SU-DHL-6 (cell line): ENCODE measurements around the gene OR4K5.

Experiments used
- H2AFZ ChIP-seq: fragments of 200-600 bp; sonication (generic); 2 replicates; pipeline ENCODE4 v1.6.1; 2014; ENCODE audit warnings: low read depth, mild to moderate bottlenecking, moderate library complexity, mixed read lengths, antibody characterized with exemption, low read length; ENCODE audit not compliant: severe bottlenecking
- H3F3A ChIP-seq: fragments of 200-600 bp; shearing (Covaris generic); 2 replicates; pipeline ENCODE4 v1.6.0; 2016; ENCODE audit warnings: antibody characterized with exemption, mild to moderate bottlenecking; ENCODE audit not compliant: insufficient read depth
- H3K27ac ChIP-seq: fragments of 200-600 bp; sonication (generic); 2 replicates; pipeline ENCODE4 v1.5.1; 2016; ENCODE audit warnings: low read depth, mild to moderate bottlenecking, low read length, moderate library complexity, mixed read lengths
- H3K27me3 ChIP-seq: fragments of 200-600 bp; sonication (generic), shearing (Covaris generic); 2 replicates; pipeline ENCODE4 v1.6.0; 2014; ENCODE audit warnings: mild to moderate bottlenecking, low read length
- H3K36me3 ChIP-seq: fragments of 200-600 bp; sonication (generic); 2 replicates; pipeline ENCODE4 v1.6.1; 2014; ENCODE audit warnings: mild to moderate bottlenecking, low read length, mixed read lengths
- H3K4me2 ChIP-seq: fragments of 300-600, 200-600 bp; shearing (Covaris generic), sonication (generic); 2 replicates; pipeline ENCODE4 v1.6.0; 2014; ENCODE audit warnings: low read length, low read depth, mild to moderate bottlenecking; ENCODE audit not compliant: poor library complexity, severe bottlenecking
- H3K4me3 ChIP-seq: fragments of 200-600 bp; sonication (generic); 2 replicates; pipeline ENCODE4 v1.5.1; 2014; ENCODE audit warnings: antibody characterized with exemption, low read length, mild to moderate bottlenecking, mixed read lengths; ENCODE audit not compliant: insufficient read depth, poor library complexity, severe bottlenecking
- H3K79me2 ChIP-seq: fragments of 200-600 bp; sonication (generic); 2 replicates; pipeline ENCODE4 v1.6.1; 2014; ENCODE audit warnings: mild to moderate bottlenecking, low read length, moderate library complexity; ENCODE audit not compliant: insufficient read depth
- H3K9ac ChIP-seq: fragments of 200-600 bp; sonication (generic); 2 replicates; pipeline ENCODE4 v1.7.0; 2014; ENCODE audit warnings: mild to moderate bottlenecking, low read length
- H3K9me2 ChIP-seq: fragments of 200-600 bp; sonication (generic); replicated peaks from 2 replicates; pipeline ENCODE4 v1.6.1; 2014; ENCODE audit warnings: low read length; ENCODE audit not compliant: insufficient read depth
- H3K9me3 ChIP-seq: fragments of 200-600 bp; sonication (generic); 2 replicates; pipeline ENCODE4 v1.6.1; 2014; ENCODE audit warnings: low read length, mixed read lengths; ENCODE audit not compliant: insufficient read depth
- H4K20me1 ChIP-seq: fragments of 200-600 bp; sonication (generic); 2 replicates; pipeline ENCODE4 v1.6.1; 2014; ENCODE audit warnings: low read depth, mild to moderate bottlenecking, antibody characterized with exemption, low read length, moderate library complexity, mixed read lengths
- EZH2phosphoT487 ChIP-seq: fragments of 200-600 bp; sonication (generic), shearing (Covaris generic); conservative IDR thresholded peaks from 2 replicates; pipeline ENCODE4 v1.6.1; 2018; ENCODE audit warnings: mild to moderate bottlenecking, antibody characterized with exemption, low read length, moderate library complexity, mixed read lengths
- TF ChIP-seq, protein P1 (sequence below): fragments of 200-600 bp; sonication (generic); IDR thresholded peaks from one replicate; pipeline ENCODE4 v1.5.1; 2017; ENCODE audit warnings: antibody characterized with exemption, mild to moderate bottlenecking, low read length, moderate library complexity; ENCODE audit not compliant: insufficient read depth, poor library complexity, severe bottlenecking

OR4K5 gene, protein sequence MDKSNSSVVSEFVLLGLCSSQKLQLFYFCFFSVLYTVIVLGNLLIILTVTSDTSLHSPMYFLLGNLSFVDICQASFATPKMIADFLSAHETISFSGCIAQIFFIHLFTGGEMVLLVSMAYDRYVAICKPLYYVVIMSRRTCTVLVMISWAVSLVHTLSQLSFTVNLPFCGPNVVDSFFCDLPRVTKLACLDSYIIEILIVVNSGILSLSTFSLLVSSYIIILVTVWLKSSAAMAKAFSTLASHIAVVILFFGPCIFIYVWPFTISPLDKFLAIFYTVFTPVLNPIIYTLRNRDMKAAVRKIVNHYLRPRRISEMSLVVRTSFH

DNA sequence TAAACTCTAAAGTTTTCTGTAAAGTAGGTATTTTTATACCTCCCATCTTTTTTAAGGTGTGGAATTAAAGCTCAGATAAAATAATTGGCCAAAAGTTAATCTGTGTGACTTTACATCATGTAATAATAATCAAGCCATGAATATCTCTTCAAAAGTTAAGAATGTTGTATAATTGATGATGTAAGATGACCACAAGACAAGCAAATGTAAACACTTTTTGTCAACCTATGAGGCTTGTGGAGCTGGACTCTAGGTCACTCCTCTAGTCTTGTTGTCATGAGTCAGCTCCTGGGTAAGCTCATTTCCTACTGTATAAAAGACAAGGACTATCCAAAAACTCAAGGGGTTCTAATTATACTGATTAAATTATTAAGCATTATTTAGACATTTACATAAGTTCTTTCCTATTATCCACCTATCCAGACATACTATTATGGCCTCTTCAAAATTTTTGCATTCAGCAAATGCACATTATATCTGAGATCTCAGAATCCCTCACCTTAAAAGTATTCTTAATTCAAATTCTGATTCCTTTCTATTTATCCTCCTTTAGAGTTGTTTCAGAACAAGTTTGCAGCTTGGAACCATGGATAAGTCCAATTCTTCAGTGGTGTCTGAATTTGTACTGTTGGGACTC is at the start of gene OR4K5:
Gene OR4K5, plus strand, starts transcription at position 587 of the 637 bp plus-strand sequence. Its CDS starts 0 bp downstream, at position 587.
- H2AFZ ChIP-seq: no peak within 1 kb of the TSS
- no peak within 1 kb of the TSS for H3K9ac ChIP-seq
- no peaks in the 10 kb centered on the region for H3K9me3 ChIP-seq
- no peak within 1 kb of the TSS for H3K4me3 ChIP-seq
- H3K27ac ChIP-seq: no peak within 1 kb of the TSS
- no peak within 1 kb of the TSS for H3K4me2 ChIP-seq
- H3K9me2 ChIP-seq: no peaks in the 10 kb centered on the region
- H3K79me2 ChIP-seq: no peaks in the 10 kb centered on the region
- H4K20me1 ChIP-seq: no peaks in the 10 kb centered on the region
- H3K36me3 ChIP-seq: no peaks in the 10 kb centered on the region
- no peaks in the 10 kb centered on the region for H3F3A ChIP-seq
- TF ChIP-seq EZH2phosphoT487: no peak
- TF ChIP-seq, protein P1, sequence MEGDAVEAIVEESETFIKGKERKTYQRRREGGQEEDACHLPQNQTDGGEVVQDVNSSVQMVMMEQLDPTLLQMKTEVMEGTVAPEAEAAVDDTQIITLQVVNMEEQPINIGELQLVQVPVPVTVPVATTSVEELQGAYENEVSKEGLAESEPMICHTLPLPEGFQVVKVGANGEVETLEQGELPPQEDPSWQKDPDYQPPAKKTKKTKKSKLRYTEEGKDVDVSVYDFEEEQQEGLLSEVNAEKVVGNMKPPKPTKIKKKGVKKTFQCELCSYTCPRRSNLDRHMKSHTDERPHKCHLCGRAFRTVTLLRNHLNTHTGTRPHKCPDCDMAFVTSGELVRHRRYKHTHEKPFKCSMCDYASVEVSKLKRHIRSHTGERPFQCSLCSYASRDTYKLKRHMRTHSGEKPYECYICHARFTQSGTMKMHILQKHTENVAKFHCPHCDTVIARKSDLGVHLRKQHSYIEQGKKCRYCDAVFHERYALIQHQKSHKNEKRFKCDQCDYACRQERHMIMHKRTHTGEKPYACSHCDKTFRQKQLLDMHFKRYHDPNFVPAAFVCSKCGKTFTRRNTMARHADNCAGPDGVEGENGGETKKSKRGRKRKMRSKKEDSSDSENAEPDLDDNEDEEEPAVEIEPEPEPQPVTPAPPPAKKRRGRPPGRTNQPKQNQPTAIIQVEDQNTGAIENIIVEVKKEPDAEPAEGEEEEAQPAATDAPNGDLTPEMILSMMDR: no peak
- no peaks in the 10 kb centered on the region for H3K27me3 ChIP-seq

DNA sequence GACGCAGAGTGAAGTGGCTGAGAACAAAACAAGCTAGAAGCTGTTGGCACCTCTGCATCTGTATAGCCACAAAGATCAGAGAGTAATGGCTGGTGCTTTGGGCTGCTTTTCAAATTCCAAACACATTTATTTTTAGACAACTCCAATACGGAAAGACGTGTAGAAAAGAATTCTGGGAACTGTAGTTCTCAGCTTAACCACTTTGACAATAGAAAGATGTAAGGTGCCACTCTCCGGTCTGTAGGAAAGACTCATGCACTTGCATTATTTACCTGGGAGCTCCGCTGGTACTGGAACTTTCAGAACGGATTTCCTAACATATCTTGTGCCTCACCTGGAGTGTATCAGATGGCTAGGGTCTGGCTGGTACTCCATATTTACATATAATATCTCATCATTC is 47.2 kb upstream of the OR4K5 start:
- H3F3A ChIP-seq: no peaks in the 10 kb centered on the region
- H3K9me3 ChIP-seq: no peaks in the 10 kb centered on the region
- no peaks in the 10 kb centered on the region for H3K9me2 ChIP-seq
- H3K4me3 ChIP-seq: no peak overlapping the region
- H4K20me1 ChIP-seq: no peaks in the 10 kb centered on the region
- H3K36me3 ChIP-seq: no peaks in the 10 kb centered on the region
- no peak overlapping the region for H3K27ac ChIP-seq
- H2AFZ ChIP-seq: no peak overlapping the region
- no peak overlapping the region for H3K4me2 ChIP-seq
- no peaks in the 10 kb centered on the region for H3K27me3 ChIP-seq
- H3K9ac ChIP-seq: no peak overlapping the region
- TF ChIP-seq, protein P1: no peak
- TF ChIP-seq EZH2phosphoT487: no peak
- no peaks in the 10 kb centered on the region for H3K79me2 ChIP-seq

DNA sequence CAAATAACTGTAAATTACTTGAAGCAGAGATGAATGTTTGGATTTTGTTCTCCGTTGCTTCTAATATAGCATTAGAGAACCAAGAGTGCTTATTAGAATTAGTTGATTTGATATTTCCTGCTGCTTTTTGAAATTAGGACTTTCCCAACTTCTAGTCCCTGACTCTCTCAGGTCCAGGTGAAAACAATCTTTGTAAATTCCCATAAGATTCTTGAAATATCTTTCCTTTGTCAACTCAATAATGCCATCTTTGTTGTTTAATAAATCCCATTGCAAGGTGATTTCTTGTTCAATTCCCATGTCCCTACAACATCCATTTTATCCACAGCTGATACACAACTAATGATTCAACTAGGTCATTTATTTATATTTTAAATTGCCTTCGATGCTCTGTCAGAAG is 45.6 kb upstream of the OR4K5 start, which contains the start of gene OR4K2:
Gene OR4K2, plus strand, starts transcription at position 301 of the 400 bp plus-strand sequence. CDS start 1,126 bp downstream, outside the sequence.
- Histone ChIP-seq H3K9ac (no peak within 1 kb of the TSS), H4K20me1 (no peaks in the 10 kb centered on the region), H3K27ac (no peak within 1 kb of the TSS), H3K27me3 (no peaks in the 10 kb centered on the region), H3K4me3 (no peak within 1 kb of the TSS), H3K4me2 (no peak within 1 kb of the TSS), H3K36me3 (no peaks in the 10 kb centered on the region), H2AFZ (no peak within 1 kb of the TSS), H3K9me3 (no peaks in the 10 kb centered on the region), H3K79me2 (no peaks in the 10 kb centered on the region), H3K9me2 (no peaks in the 10 kb centered on the region), H3F3A (no peaks in the 10 kb centered on the region)
- no peak for TF ChIP-seq EZH2phosphoT487
- TF ChIP-seq, protein P1: no peak
